Muscle layer of duodenum (tissue), 2 donors: ENCODE results near the gene IFITM10.
"Not testable (repeated sequence)": the region's sequence is repeated elsewhere in the genome, so short reads cannot be mapped to it uniquely, and the experiment has no call there.

Experiments used
- H3K27ac ChIP-seq: one replicate; pipeline ENCODE4 v1.7.0; 2013; ENCODE audit warnings: mild to moderate bottlenecking, low read length
- H3K27me3 ChIP-seq: one replicate; pipeline ENCODE4 v1.7.0; 2013; ENCODE audit warnings: low read depth, mild to moderate bottlenecking, control low read depth, low read length
- H3K36me3 ChIP-seq, 2 donors: one replicate each; pipeline ENCODE4 v1.7.0; 2013; ENCODE audit warnings: low read length in 2 of 2, control low read depth in 1 of 2, mild to moderate bottlenecking in 1 of 2; ENCODE audit not compliant: insufficient read depth in 2 of 2, control insufficient read depth in 1 of 2
- H3K4me1 ChIP-seq, 2 donors: one replicate each; pipeline ENCODE4 v1.7.0; 2013; ENCODE audit warnings: low read length in 2 of 2, mild to moderate bottlenecking in 2 of 2, control low read depth in 1 of 2, moderate library complexity in 1 of 2; ENCODE audit not compliant: insufficient read depth in 2 of 2, control insufficient read depth in 1 of 2
- H3K4me3 ChIP-seq, 2 donors: one replicate each; pipeline ENCODE4 v1.7.0; 2013; ENCODE audit warnings: low read length in 2 of 2, low read depth in 1 of 2, mild to moderate bottlenecking in 1 of 2
- H3K9me3 ChIP-seq, 2 donors: one replicate each; pipeline ENCODE4 v1.7.0; 2013; ENCODE audit warnings: low read length in 2 of 2, control low read depth in 1 of 2, mild to moderate bottlenecking in 1 of 2; ENCODE audit not compliant: control insufficient read depth in 1 of 2
- donor health status: healthy.

The IFITM10 gene

DNA sequence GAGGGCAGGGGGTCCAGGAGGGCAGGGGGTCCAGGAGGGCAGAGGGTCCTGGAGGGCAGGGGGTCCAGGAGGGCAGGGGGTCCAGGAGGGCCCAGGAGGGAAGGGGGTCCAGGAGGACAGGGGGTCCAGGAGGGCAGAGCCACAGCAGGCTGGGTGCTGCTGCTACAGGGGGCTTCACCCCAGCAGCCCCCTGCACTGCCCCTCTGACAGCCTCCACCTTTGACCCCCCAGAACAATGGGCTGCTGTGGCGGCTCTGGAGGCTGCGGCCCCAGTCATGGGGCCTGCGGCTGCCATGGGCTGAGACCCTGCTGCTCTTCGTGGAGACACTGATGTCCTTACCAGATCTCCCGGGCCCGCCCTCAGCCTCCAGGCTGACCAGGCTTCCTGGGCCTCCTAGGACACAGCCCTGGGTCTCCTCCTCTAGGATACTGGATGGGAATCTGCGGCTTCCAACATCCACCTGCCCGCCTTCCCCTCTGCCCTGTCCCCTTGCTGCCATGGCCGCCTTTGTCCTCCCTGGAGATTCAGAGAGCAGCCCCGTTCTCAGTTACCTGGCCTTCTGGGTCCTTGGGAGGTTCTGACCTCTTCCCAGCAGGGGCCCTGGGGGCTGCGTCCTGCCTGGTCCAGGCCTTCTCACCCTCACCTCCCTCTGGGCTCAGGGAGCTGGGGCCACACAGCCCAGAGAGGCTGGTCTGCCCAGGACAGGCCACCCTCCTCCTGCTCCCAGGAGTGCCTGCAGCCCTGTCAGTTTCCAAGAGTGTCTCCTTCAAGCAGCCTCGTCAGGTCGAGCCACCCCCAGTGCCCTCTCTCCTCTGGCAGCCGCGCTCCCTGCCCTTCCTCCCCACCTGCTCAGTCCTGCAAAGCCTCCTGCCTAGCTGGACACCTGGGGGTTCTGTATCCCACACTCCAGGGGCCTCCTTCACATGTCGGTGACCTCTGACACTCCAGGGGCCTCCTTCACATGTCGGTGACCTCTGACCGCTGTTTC, 65.2 kb downstream of the IFITM10 start:
- H3K4me1 ChIP-seq, H3K4me3 ChIP-seq, H3K9me3 ChIP-seq, H3K27ac ChIP-seq, H3K27me3 ChIP-seq, H3K36me3 ChIP-seq: not testable (repeated sequence)

DNA sequence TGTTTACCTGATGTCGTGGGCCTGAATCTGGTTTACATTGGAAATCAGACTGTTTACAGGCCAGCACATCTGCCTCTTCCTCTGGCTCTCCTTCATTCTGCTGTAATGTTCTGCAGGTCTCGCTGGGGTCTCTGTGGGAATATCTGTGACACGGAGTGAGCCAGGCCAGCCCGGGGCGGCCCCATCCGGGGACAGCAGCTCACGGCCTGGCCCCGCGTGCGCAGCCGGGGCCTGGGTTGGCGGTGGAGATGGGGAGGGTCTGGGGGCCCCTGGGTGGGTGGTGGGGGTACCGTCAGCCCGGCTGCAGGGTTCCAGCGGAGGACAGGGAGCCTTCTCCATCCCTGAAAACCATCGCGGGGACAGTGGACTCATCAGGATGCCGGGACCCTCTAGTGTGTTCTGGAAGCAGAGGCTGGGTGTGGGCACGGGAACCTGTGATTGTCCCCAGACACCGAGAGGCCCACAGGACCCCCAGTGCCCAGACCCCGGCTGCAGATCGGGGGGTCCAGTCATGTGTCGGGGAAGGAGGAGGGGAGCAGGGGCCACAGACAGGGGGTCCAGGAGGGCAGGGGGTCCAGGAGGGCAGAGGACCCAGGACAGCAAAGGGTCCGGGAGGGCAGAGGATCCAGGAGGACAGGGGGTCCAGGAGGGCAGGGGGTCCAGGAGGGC, 66.4 kb downstream of the IFITM10 start:
- not testable (repeated sequence) for H3K4me1 ChIP-seq, H3K9me3 ChIP-seq, H3K27ac ChIP-seq, H3K36me3 ChIP-seq, H3K4me3 ChIP-seq, H3K27me3 ChIP-seq

DNA sequence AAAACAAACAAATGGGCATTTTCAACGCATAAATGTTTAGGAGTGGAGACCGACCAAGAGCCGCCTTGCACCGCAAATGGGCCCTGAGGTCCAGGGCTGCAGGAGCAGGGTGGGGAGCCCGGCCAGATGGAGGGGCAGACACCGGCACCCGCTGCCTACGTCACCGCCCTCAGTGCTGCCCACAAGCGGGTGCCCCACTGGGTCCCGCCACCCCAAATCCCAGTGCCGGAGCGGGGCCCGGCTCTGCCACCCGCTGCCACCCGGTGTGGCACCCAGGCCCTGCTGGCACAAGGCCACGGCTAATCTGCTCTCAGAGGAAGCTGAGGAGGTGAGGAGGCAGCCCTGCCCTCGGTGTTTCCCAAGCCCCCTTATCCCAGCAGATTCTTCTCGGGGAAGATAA, 67.2 kb downstream of the IFITM10 start:
- H3K36me3 ChIP-seq, H3K27me3 ChIP-seq, H3K9me3 ChIP-seq, H3K4me3 ChIP-seq, H3K4me1 ChIP-seq, H3K27ac ChIP-seq: not testable (repeated sequence)
